ENCODE results near the gene SUDS3.

DNA sequence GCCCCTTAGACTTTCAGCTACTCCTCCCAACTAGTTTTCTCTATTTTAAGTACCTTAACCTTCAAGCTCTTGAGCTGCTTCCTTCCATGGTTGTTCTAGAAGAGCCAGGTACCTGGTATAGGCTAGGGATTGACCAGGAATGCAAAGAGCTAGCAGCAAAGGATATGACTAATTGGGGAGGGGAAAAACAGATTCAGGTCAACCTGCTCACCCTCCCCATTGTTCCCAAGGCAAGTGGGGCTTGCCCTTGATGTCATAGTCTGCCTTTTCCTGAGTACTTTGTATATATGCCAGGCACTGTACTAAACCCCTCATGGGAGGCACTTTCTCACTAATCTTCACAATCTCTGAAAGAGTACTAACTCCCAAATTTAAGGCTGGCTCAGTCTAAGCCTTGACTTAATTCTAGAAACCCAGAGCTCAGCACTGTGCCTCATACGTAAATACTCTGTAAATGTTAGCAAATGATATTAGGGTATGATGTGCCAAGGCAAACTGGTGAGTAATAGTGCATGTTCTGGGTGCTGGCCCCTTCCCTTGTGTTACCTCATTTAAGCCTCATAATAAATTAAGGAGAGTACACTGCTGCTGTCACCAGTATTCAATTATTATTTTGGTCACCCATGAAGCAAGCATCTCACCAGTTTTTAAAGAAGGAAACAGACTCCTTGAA lies 42.2 kb downstream of the SUDS3 start:
- TF ChIP-seq POLR2AphosphoS5 (IDR thresholded peaks at IDR 0.05) (no peak), CTCF (IDR thresholded peaks at IDR 0.05) (no peak), POLR2A (IDR thresholded peaks at IDR 0.05) (no peak), EP300 (IDR thresholded peaks at IDR 0.05) (no peak)

Measured in sigmoid colon (tissue), 4 donors.